Breast epithelium (tissue), 4 donors: ENCODE data around the gene SERTAD1. TPM values are rescaled to one million over a fixed set of nuclear protein-coding genes. Genes with fewer than 3 reads are reported as not detected.

Source experiments
- DNase-seq, 2 donors: peaks; one replicate each; pipeline ENCODE4 v3.0.0-alpha.2; 2019; ENCODE audit warnings: low spot score in 2 of 2
- H3K27ac ChIP-seq, 2 donors: fragments of 200-600 bp; sonication (generic) in 1 of 2; one replicate each; pipeline ENCODE4 v1.5.1; 2016 to 2019; ENCODE audit warnings: mild to moderate bottlenecking in 1 of 2
- H3K27me3 ChIP-seq, 2 donors: fragments of 200-600 bp; sonication (generic) in 1 of 2; one replicate each; pipeline versions ENCODE4 v1.5.1 to v1.6.0; 2017 to 2019; ENCODE audit warnings: control low read depth in 1 of 2, mild to moderate bottlenecking in 1 of 2
- H3K36me3 ChIP-seq: fragments of 200-600 bp; one replicate; pipeline ENCODE4 v1.5.1; 2019
- H3K4me1 ChIP-seq, 2 donors: fragments of 200-600 bp; sonication (generic); one replicate each; pipeline ENCODE4 v1.5.1; 2016 to 2019; ENCODE audit warnings: control low read depth in 1 of 2
- H3K4me3 ChIP-seq, 3 donors: fragments of 200-600 bp; sonication (generic); 1 replicate in 2 of 3; 2 replicates in 1 of 3; pipeline ENCODE4 v1.5.1; 2016 to 2019; ENCODE audit warnings: mild to moderate bottlenecking in 3 of 3, moderate library complexity in 2 of 3
- H3K9me3 ChIP-seq, 2 donors: fragments of 200-600 bp; sonication (generic) in 1 of 2; one replicate each; pipeline ENCODE4 v1.5.1; 2016 to 2019; ENCODE audit warnings: control low read depth in 1 of 2
- POLR2A ChIP-seq: fragments of 450-650 bp; IDR thresholded peaks from one replicate; pipeline ENCODE4 v1.6.1; 2016; ENCODE audit warnings: antibody characterized with exemption, mild to moderate bottlenecking, moderate library complexity
- POLR2AphosphoS5 ChIP-seq, 3 donors: sonication (generic); formaldehyde crosslinking; IDR thresholded peaks; one replicate each; pipeline ENCODE4 v1.6.1; 2017; ENCODE audit warnings: antibody characterized with exemption in 3 of 3
- intact Hi-C: fragments of 100-400 bp; cut with DNase I; formaldehyde crosslinking; loops from one replicate; pipeline ENCODE4 v1.15.1; 2023; ENCODE audit warnings: low total_unique reads
- total RNA-seq, 3 donors: library from RNA; depleted of rRNA; stranded (reverse); fragments of >200 nt; gene quantifications; one replicate each; pipeline ENCODE4 v1.1.0, GENCODE V29; 2016
- TF ChIP-seq, protein P1 (sequence below), 3 donors: fragments of 450-650 bp; IDR thresholded peaks; one replicate each; pipeline ENCODE4 v1.5.1; 2016 to 2017; ENCODE audit warnings: antibody characterized with exemption in 3 of 3, mild to moderate bottlenecking in 3 of 3, moderate library complexity in 3 of 3

SERTAD1 gene, protein sequence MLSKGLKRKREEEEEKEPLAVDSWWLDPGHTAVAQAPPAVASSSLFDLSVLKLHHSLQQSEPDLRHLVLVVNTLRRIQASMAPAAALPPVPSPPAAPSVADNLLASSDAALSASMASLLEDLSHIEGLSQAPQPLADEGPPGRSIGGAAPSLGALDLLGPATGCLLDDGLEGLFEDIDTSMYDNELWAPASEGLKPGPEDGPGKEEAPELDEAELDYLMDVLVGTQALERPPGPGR
- 10 to 100 TPM; 10.4 to 25.3 (median 18.0) TPM for total RNA-seq

DNA sequence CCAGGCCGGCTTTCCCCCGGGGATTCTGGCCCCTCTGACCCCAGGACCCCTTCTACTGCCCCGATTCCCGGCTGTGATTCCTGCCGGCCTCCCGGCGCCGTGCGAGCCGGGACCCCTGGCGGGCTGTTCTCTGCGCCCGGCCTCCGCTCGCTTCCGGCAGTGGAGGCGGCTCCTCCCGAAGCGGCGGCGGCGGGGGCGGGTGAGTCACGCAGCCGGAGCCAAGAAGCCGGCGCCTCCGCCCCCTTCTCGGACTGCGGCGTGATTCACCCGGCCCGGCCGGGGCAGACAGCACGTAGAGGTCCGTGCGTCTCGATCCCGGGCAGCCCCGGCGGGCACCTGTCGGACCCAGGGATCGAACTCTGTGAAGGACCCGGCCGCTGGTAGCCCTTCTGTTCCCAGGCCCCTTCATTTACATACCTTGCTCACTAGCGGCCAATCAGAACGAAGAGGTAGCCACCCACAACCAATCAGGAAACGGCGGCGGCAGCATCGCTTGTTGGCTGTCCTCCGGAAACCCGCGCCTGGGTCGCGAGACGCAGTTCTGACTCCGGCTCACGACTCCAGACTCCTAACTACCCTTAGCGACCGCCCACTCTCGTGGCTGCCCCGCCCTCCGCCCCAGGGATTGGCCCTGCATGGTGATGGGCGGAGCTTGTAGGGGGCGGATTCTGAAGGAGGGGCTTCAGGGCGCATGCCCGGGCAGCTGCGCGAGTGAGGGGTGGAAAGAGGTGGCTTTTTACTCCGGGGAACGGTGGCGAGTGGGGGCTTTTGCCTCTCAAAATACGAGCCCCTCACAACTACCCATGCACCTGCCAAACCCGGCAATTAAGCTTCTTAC, at the start of gene SERTAD1:
SERTAD1 (minus strand) TSS at position 543 of the 838 bp plus-strand sequence. CDS start 2,446 bp downstream, outside the sequence.
- intact Hi-C loops, result no loop called here
- TF ChIP-seq, protein P1, sequence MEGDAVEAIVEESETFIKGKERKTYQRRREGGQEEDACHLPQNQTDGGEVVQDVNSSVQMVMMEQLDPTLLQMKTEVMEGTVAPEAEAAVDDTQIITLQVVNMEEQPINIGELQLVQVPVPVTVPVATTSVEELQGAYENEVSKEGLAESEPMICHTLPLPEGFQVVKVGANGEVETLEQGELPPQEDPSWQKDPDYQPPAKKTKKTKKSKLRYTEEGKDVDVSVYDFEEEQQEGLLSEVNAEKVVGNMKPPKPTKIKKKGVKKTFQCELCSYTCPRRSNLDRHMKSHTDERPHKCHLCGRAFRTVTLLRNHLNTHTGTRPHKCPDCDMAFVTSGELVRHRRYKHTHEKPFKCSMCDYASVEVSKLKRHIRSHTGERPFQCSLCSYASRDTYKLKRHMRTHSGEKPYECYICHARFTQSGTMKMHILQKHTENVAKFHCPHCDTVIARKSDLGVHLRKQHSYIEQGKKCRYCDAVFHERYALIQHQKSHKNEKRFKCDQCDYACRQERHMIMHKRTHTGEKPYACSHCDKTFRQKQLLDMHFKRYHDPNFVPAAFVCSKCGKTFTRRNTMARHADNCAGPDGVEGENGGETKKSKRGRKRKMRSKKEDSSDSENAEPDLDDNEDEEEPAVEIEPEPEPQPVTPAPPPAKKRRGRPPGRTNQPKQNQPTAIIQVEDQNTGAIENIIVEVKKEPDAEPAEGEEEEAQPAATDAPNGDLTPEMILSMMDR (IDR thresholded peaks at IDR 0.05), result peak; percentile 70 to 92 (median 75)
- TF ChIP-seq POLR2A (peak; percentile 96), POLR2AphosphoS5 (IDR thresholded peaks at IDR 0.05) (peak; percentile 94 to 98 (median 98))
- peak; percentile 100 for DNase-seq

DNA sequence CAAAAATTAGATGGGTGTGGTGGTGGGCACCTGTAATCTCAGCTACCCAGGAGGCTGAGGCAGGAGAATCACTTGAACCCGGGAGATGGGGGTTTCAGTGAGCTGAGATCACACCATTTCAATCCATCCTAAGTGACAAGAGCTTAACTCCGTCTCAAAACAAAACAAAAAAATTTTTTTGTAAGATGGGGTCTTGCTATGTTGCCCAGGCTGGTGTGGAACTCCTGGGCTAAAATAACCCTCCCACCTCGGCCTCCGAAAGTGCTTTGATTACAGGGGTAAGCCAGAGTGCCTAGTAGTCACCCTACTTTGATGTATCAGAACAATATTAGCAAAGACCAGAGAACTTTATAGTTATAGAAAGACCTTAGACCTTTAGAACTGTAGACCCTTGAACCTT, 48.9 kb upstream of the SERTAD1 start:
- Histone ChIP-seq H3K4me3 (no peak overlapping the region), H3K27me3 (no peaks in the 10 kb centered on the region), H3K9me3 (no peaks in the 10 kb centered on the region), H3K4me1 (no peaks in the 10 kb centered on the region), H3K36me3 (no peaks in the 10 kb centered on the region), H3K27ac (no peak overlapping the region)
- intact Hi-C loops, result loop anchor here (5.0 kb wide), 1 partner anchor 453 kb away; no protein-coding TSS in a partner anchor
- TF ChIP-seq POLR2A (no peak), POLR2AphosphoS5 (IDR thresholded peaks at IDR 0.05) (no peak)
- TF ChIP-seq, protein P1 (IDR thresholded peaks at IDR 0.05), result no peak
- no peak for DNase-seq

More for the DNA sequence above, at the start of gene SERTAD1:
- Histone ChIP-seq H3K4me3 (peak within 1 kb of the TSS; percentile 65 to 91 (median 84)), H3K9me3 (no peaks in the 10 kb centered on the region), H3K36me3 (no peaks in the 10 kb centered on the region), H3K27me3 (no peaks in the 10 kb centered on the region), H3K4me1 (peaks cover 6 to 16% of the 10 kb centered on the region in 2 donors), H3K27ac (peak within 1 kb of the TSS; percentile 97 to 99)

DNA sequence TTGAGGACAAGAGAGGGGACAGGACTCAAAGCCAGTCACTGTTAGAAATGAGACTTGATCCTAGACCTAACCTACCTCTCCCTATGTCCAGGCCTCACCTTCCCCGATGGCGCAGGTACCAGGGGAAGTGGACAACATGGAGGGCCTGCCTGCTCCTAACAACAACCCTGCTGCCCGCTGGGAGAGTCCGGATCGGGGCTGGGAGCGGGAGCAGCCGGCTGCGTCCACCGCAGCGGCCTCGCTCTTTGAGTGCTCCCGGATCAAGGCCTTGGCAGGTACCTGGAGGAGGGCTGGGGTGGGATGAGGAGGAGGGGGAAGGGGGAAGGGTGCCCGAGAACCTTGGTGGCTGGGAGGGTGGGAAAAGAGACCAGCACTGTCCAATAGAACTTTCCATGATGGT, 46.7 kb upstream of the SERTAD1 start:
- Histone ChIP-seq H3K9me3 (no peaks in the 10 kb centered on the region), H3K27me3 (no peaks in the 10 kb centered on the region), H3K4me1 (no peaks in the 10 kb centered on the region), H3K4me3 (no peak overlapping the region), H3K36me3 (no peaks in the 10 kb centered on the region), H3K27ac (no peak overlapping the region)
- TF ChIP-seq POLR2AphosphoS5 (IDR thresholded peaks at IDR 0.05) (no peak), POLR2A (no peak)
- TF ChIP-seq, protein P1 (IDR thresholded peaks at IDR 0.05), result no peak
- no peak for DNase-seq
- intact Hi-C loops, result no loop called here

DNA sequence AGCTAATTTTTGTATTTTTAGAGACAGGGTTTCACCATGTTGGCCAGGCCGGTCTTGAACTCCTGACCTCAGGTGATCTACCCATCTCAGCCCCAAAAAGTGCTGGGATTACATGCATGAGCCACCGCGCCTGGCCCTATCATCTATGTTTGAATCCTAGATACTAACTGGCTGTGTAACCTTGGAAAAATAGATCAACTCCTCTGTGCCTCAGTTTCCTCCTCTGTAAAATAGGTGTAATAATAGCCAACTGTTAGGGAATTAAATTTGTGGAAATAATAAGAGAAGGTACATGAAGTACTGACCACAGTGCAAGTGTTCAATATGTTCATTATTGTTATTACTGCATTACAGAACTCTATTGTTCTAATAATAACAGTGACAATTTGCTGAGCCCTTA, 45.3 kb upstream of the SERTAD1 start:
- DNase-seq, result no peak
- no peaks in the 10 kb centered on the region for H3K27me3 ChIP-seq
- H3K9me3 ChIP-seq, result no peaks in the 10 kb centered on the region
- H3K27ac ChIP-seq, result no peak overlapping the region
- TF ChIP-seq POLR2AphosphoS5 (IDR thresholded peaks at IDR 0.05), result no peak
- TF ChIP-seq, protein P1 (IDR thresholded peaks at IDR 0.05), result no peak
- TF ChIP-seq POLR2A, result no peak
- no peak overlapping the region for H3K4me3 ChIP-seq
- peaks cover 0 to 3% of the 10 kb centered on the region in 2 donors for H3K4me1 ChIP-seq
- H3K36me3 ChIP-seq, result no peaks in the 10 kb centered on the region
- intact Hi-C loops, result no loop called here

DNA sequence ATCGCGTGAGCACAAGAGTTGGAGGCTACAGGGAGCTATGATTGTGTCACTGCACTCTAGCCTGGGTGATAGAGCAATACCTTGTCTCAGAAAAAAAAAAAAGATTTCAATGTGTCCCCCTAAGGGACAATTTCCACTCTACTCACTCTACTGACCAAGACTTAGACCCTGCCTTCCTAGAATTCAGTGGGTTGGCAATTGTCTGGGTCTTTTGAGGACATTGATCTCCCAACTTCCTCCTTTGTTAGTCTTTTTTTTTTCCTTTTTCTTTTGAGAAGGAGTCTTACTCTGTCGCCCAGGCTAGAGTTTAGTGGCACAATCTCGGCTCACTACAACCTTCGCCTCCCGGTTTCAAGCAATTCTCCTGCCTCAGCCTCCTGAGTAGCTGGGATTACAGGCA, 43.2 kb upstream of the SERTAD1 start:
- Histone ChIP-seq H3K27ac (no peak overlapping the region), H3K36me3 (no peaks in the 10 kb centered on the region), H3K4me1 (peaks cover 3 to 8% of the 10 kb centered on the region in 2 donors), H3K9me3 (no peaks in the 10 kb centered on the region), H3K4me3 (no peak overlapping the region), H3K27me3 (no peaks in the 10 kb centered on the region)
- intact Hi-C loops, result no loop called here
- TF ChIP-seq POLR2AphosphoS5 (IDR thresholded peaks at IDR 0.05), result no peak
- TF ChIP-seq POLR2A, result no peak
- TF ChIP-seq, protein P1 (IDR thresholded peaks at IDR 0.05), result no peak
- no peak for DNase-seq
